AG09309 (cell line): Measurements from ENCODE around the gene TRO.

Source experiments
- DNase-seq: peaks from one replicate; pipeline ENCODE4 v3.0.0-alpha.2; 2010; ENCODE audit warnings: low read depth
- H3K4me3 ChIP-seq: 2 replicates; pipeline ENCODE4 v1.5.1; 2011; ENCODE audit warnings: mild to moderate bottlenecking, low read depth, low read length, moderate library complexity; ENCODE audit not compliant: control insufficient read depth
- TF ChIP-seq, protein P1 (sequence below): IDR thresholded peaks from 2 replicates; pipeline ENCODE4 v1.5.1; 2011; ENCODE audit warnings: mild to moderate bottlenecking, low read depth, low read length, inconsistent platforms; ENCODE audit not compliant: insufficient read depth, control insufficient read depth; ENCODE audit errors: missing control alignments

TRO gene, protein sequence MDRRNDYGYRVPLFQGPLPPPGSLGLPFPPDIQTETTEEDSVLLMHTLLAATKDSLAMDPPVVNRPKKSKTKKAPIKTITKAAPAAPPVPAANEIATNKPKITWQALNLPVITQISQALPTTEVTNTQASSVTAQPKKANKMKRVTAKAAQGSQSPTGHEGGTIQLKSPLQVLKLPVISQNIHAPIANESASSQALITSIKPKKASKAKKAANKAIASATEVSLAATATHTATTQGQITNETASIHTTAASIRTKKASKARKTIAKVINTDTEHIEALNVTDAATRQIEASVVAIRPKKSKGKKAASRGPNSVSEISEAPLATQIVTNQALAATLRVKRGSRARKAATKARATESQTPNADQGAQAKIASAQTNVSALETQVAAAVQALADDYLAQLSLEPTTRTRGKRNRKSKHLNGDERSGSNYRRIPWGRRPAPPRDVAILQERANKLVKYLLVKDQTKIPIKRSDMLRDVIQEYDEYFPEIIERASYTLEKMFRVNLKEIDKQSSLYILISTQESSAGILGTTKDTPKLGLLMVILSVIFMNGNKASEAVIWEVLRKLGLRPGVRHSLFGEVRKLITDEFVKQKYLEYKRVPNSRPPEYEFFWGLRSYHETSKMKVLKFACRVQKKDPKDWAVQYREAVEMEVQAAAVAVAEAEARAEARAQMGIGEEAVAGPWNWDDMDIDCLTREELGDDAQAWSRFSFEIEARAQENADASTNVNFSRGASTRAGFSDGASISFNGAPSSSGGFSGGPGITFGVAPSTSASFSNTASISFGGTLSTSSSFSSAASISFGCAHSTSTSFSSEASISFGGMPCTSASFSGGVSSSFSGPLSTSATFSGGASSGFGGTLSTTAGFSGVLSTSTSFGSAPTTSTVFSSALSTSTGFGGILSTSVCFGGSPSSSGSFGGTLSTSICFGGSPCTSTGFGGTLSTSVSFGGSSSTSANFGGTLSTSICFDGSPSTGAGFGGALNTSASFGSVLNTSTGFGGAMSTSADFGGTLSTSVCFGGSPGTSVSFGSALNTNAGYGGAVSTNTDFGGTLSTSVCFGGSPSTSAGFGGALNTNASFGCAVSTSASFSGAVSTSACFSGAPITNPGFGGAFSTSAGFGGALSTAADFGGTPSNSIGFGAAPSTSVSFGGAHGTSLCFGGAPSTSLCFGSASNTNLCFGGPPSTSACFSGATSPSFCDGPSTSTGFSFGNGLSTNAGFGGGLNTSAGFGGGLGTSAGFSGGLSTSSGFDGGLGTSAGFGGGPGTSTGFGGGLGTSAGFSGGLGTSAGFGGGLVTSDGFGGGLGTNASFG (N-terminal part only)

GRCh38 chrX:54920610-54921426 is at the start of gene TRO:
TRO (plus strand) TSS chrX:54920824; CDS start chrX:54922247, 1,423 bp downstream.
- H3K4me3 ChIP-seq = peak within 1 kb of the TSS; percentile 80
- DNase-seq = no peak
- TF ChIP-seq, protein P1, sequence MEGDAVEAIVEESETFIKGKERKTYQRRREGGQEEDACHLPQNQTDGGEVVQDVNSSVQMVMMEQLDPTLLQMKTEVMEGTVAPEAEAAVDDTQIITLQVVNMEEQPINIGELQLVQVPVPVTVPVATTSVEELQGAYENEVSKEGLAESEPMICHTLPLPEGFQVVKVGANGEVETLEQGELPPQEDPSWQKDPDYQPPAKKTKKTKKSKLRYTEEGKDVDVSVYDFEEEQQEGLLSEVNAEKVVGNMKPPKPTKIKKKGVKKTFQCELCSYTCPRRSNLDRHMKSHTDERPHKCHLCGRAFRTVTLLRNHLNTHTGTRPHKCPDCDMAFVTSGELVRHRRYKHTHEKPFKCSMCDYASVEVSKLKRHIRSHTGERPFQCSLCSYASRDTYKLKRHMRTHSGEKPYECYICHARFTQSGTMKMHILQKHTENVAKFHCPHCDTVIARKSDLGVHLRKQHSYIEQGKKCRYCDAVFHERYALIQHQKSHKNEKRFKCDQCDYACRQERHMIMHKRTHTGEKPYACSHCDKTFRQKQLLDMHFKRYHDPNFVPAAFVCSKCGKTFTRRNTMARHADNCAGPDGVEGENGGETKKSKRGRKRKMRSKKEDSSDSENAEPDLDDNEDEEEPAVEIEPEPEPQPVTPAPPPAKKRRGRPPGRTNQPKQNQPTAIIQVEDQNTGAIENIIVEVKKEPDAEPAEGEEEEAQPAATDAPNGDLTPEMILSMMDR = no peak

GRCh38 chrX:54885740-54886139 is 34.9 kb upstream of the TRO start:
- no peak overlapping the region for H3K4me3 ChIP-seq
- TF ChIP-seq, protein P1 = no peak
- no peak for DNase-seq

- TF ChIP-seq, protein P1 = peak; percentile 48
- H3K4me3 ChIP-seq = no peak overlapping the region
- DNase-seq = peak; percentile 2
These were observed 29.1 kb upstream of the TRO start for GRCh38 chrX:54891573-54891972.

GRCh38 chrX:54894159-54894558 is 26.5 kb upstream of the TRO start:
- H3K4me3 ChIP-seq = no peak overlapping the region
- DNase-seq = no peak
- TF ChIP-seq, protein P1 = no peak

- TF ChIP-seq, protein P1 = no peak
- DNase-seq = no peak
- no peak overlapping the region for H3K4me3 ChIP-seq
These were observed 10.7 kb upstream of the TRO start for GRCh38 chrX:54909941-54910340.

GRCh38 chrX:54921427-54922021 is 900 bp downstream of the TRO start:
- peak overlapping the region; percentile 80 for H3K4me3 ChIP-seq
- peak; percentile 13 for DNase-seq
- TF ChIP-seq, protein P1 = no peak
